ENCODE results near the gene SGCG. TPM values are rescaled to one million over a fixed set of nuclear protein-coding genes. Genes with fewer than 3 reads are reported as not detected.
"Not testable (repeated sequence)": the region's sequence is repeated elsewhere in the genome, so short reads cannot be mapped to it uniquely, and the experiment has no call there.

The SGCG gene
- 0.51 and 0.62 TPM in 2 replicates for total RNA-seq (2014; rRNA removed; shearing (Covaris generic))

- no peak for DNase-seq (ENCODE audit: low spot score)
Measured at GRCh38 chr13:23180711-23181110, at the start of gene SGCG. Gene SGCG (plus strand): TSS chr13:23180979. CDS start chr13:23203695, 22,716 bp downstream.

- DNase-seq (ENCODE audit: low spot score): no peak
Measured at GRCh38 chr13:23134542-23134941, 46.2 kb upstream of the SGCG start.

DNA sequence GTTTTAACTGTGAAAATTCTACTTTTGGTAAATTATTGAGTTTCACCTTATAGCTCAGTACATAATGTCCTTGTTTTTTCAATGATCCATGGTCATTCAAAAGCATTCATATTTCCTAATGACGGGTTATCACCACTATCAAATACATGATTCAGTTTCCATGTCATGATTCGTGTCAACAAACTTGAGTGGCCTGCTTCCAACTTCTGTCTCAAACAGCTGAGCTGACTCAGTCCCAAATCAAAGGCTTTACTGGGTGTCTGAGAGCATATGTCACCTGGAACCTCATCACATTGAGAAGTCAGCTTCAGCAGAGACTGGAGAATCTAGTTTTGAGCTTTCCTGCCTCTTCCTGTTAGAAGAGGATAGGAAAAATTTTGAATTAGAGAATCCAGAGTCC lies 40.3 kb upstream of the SGCG start:
- DNase-seq (ENCODE audit: low spot score): no peak

DNA sequence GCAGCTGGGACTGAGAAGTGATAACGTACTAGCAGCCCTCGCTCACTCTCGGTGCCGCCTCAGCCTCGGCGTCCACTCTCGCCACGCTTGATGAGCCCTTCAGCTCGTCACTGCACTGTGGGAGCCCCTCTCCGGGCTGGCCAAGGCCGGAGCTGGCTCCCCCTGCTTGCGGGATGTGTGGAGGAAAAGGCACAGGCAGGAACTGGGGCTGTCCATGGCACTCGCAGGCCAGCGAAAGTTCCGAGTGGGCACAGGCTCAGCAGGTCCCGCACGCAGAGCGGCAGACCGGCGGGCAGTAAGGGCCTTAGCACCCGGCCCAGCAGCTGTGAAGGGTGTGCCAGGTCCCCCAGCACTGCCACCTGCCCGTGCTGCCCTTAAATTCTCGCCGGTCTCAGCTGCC lies 38.8 kb upstream of the SGCG start:
- no peak for DNase-seq (ENCODE audit: low spot score)

- DNase-seq (ENCODE audit: low spot score): not testable (repeated sequence)
Measured at GRCh38 chr13:23142607-23143006, 38.2 kb upstream of the SGCG start.

- DNase-seq (ENCODE audit: low spot score): no peak
Measured at GRCh38 chr13:23144431-23144830, 36.3 kb upstream of the SGCG start.

DNA sequence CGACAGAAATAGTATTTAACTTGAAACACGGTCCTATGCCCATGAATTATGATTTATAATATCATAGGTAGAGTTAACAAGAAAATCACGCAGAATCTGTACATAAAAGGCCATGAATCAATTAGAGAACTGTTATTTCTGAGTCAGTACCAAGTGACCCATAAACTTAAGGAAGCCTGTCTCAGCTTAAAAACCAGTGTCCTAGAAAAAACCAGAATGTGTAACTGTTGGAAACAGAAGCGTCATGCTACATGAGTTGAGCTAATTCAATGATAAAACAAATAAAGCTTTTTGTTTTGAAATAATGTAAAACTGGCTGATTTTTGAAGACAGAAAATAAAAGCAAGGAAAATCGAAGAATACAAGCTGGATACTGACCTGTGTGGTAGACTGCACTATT lies 34.8 kb upstream of the SGCG start:
- no peak for DNase-seq (ENCODE audit: low spot score)

GRCh38 chr13:23146811-23147625 lies 33.8 kb upstream of the SGCG start:
- DNase-seq (ENCODE audit: low spot score): no peak

GRCh38 chr13:23147827-23148226 lies 33.0 kb upstream of the SGCG start:
- DNase-seq (ENCODE audit: low spot score): no peak

DNA sequence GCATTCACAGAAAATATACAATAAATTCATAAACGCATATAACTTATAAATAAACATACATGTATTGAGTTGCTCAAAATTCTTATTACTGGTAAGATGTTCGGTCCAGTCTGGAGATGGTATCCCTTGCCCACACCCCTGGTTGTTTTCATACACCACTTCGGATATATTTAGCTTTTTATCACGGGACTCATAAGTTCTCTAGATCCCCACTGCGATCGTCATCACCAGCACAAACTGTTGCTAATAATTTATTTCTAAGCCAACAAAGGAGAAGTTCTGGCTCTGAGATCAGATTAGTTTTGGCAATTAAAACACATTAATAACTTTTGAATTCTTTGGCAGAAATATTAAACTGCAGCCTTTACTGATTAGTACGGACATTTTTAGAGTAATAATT lies 23.0 kb upstream of the SGCG start:
- no peak for DNase-seq (ENCODE audit: low spot score)

DNA sequence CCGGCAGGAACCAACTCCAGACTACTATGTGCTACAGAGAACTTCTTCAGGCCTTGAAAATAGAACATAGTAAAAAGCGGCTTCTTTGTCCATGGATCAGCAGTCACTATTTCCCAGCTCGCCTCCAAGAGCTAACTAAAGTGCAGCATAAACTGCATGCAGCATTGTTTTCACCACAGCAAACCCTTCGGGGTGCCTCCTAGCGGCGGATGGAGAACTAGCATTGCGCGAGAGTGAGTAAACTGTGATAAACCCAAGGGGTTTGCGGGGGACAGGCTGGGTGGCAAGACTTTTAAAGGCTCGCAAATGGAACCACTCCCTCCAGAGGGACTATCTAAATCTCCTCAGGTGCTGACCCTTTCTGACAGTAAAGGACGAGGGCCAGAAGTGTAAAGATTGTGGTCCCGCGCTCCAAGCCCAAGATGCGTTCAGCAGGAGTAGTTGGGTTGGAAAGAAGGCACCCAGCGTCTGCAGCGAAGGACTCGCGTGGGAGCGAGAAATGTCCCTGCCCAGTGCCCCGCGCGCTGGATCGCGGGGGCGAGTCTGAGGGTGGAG lies 21.5 kb upstream of the SGCG start:
- DNase-seq (ENCODE audit: low spot score): no peak

DNA sequence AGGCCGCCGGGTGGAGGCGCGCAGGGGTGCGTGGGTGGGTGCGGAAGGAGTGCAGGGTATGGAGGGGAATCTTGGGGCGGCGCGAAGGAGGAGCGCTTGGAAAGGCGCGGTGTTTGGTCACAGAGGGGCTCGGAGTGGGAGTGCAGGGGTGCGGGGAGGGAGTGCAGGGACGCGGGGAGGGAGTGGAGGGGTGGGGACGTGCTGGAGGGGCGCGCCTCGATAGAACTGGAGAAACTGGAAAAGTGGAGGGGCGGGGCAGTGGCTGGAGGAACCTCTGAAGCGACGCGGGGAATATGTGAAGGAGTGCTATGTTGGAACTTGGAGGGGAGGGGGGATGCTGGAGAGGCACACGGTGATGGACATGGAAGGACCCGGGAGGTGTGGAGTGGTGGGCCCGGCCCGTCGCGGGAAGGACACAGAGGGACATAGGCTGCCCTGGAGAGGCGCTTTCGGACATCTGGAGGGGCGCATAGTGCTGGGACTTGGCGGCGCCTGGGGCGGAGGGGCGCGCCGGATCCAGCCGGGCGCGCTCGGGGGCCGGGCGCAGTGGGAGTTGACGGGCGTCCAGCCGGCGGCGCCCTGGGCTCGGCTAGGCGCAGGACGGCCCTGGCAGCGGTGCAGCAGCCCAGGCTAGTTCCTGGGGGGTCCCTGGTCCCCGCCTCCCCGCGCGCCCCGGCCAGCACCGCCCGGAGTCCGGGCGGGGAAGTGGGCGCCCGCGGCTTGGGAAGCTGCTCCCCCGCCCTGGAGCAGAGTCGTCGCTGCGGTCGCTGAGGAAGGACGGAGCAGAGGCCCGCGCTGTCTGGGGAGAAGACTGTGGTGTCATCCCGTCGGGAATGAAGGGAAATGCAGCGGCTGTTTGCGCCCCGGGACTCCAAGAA lies 20.8 kb upstream of the SGCG start:
- no peak for DNase-seq (ENCODE audit: low spot score)

- no peak for DNase-seq (ENCODE audit: low spot score)
Measured at GRCh38 chr13:23160638-23161480, 19.9 kb upstream of the SGCG start.

GRCh38 chr13:23161481-23161825 lies 19.3 kb upstream of the SGCG start:
- no peak for DNase-seq (ENCODE audit: low spot score)

- no peak for DNase-seq (ENCODE audit: low spot score)
Measured at GRCh38 chr13:23175920-23176319, 4.9 kb upstream of the SGCG start.

GRCh38 chr13:23182142-23182541 lies 1.4 kb downstream of the SGCG start:
- no peak for DNase-seq (ENCODE audit: low spot score)

DNA sequence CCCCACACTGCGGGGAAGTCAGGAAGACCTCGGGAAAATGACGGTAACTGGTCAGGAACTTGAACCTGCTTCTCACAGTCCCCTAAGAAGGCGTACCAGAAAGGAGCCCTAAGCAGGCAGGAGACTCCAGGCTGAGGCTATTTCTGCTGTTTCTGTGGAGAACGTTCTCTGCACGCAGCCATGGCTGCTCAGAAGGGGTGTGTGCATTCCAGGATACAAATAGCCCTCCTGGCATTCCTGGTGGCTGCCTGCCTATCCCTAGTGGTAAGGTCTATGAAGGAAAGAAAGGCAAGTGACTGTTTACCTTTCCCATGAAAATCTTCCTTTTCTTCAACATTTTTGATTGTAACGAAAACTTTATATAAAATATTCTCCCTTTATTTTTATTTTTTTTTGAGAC lies 2.5 kb downstream of the SGCG start:
- no peak for DNase-seq (ENCODE audit: low spot score)

- no peak for DNase-seq (ENCODE audit: low spot score)
Measured at GRCh38 chr13:23185542-23185941, 4.8 kb downstream of the SGCG start.

- no peak for DNase-seq (ENCODE audit: low spot score)
Measured at GRCh38 chr13:23201870-23202269, 21.1 kb downstream of the SGCG start.

- DNase-seq (ENCODE audit: low spot score): no peak
Measured at GRCh38 chr13:23202383-23202782, 21.6 kb downstream of the SGCG start.

GRCh38 chr13:23203516-23203915 lies 22.7 kb downstream of the SGCG start:
- DNase-seq (ENCODE audit: low spot score): no peak

- DNase-seq (ENCODE audit: low spot score): no peak
Measured at GRCh38 chr13:23205807-23206206, 25.0 kb downstream of the SGCG start.
